HG02870 (cell line): ENCODE data around the gene LDLRAD3.

Experiments used
- ATAC-seq: cut with Tn5 transposase; IDR thresholded peaks from one replicate; pipeline ENCODE4 v1.9.1; 2021; ENCODE audit warnings: mild to moderate bottlenecking, moderate library complexity; ENCODE audit not compliant: unreplicated experiment

LDLRAD3 gene

GRCh38 chr11:35927104-35927503 is 16.8 kb upstream of the LDLRAD3 start:
- no peak for ATAC-seq

GRCh38 chr11:35927682-35928081 is 16.2 kb upstream of the LDLRAD3 start:
- ATAC-seq = no peak

GRCh38 chr11:35928688-35929395 is 15.0 kb upstream of the LDLRAD3 start:
- no peak for ATAC-seq

GRCh38 chr11:35930466-35930865 is 13.4 kb upstream of the LDLRAD3 start:
- ATAC-seq = no peak

GRCh38 chr11:35932121-35932520 is 11.7 kb upstream of the LDLRAD3 start:
- ATAC-seq = no peak

- ATAC-seq = no peak
Observed at GRCh38 chr11:35932681-35933319, 11.1 kb upstream of the LDLRAD3 start.

GRCh38 chr11:35933320-35933871 is 10.5 kb upstream of the LDLRAD3 start:
- ATAC-seq = no peak

GRCh38 chr11:35934271-35934670 is 9.6 kb upstream of the LDLRAD3 start:
- ATAC-seq = no peak

GRCh38 chr11:35934981-35935380 is 8.9 kb upstream of the LDLRAD3 start:
- ATAC-seq = no peak

GRCh38 chr11:35935390-35935789 is 8.5 kb upstream of the LDLRAD3 start:
- no peak for ATAC-seq

GRCh38 chr11:35937111-35937510 is 6.8 kb upstream of the LDLRAD3 start:
- ATAC-seq = no peak

GRCh38 chr11:35937700-35938099 is 6.2 kb upstream of the LDLRAD3 start:
- ATAC-seq = no peak

- ATAC-seq = no peak
Observed at GRCh38 chr11:35938231-35938630, 5.6 kb upstream of the LDLRAD3 start.

- no peak for ATAC-seq
Observed at GRCh38 chr11:35943309-35943708, 553 bp upstream of the LDLRAD3 start.

- no peak for ATAC-seq
Observed at GRCh38 chr11:35944503-35945136, 758 bp downstream of the LDLRAD3 start.

- ATAC-seq = no peak
Observed at GRCh38 chr11:35945137-35945518, 1.3 kb downstream of the LDLRAD3 start.

GRCh38 chr11:35946766-35947165 is 2.9 kb downstream of the LDLRAD3 start:
- no peak for ATAC-seq

- ATAC-seq = no peak
Observed at GRCh38 chr11:35947437-35947836, 3.6 kb downstream of the LDLRAD3 start.

- ATAC-seq = no peak
Observed at GRCh38 chr11:35949242-35949641, 5.4 kb downstream of the LDLRAD3 start.

- no peak for ATAC-seq
Observed at GRCh38 chr11:35950082-35950481, 6.2 kb downstream of the LDLRAD3 start.

GRCh38 chr11:35951680-35952079 is 7.8 kb downstream of the LDLRAD3 start:
- no peak for ATAC-seq
